K562 (cell line): ENCODE measurements around the gene VARS1. TPM values are rescaled to one million over a fixed set of nuclear protein-coding genes. Genes with fewer than 3 reads are reported as not detected.

Experiments
- DIDO1 ChIP-seq: fragments of 450-650 bp; IDR thresholded peaks from 2 replicates; pipeline ENCODE4 v1.6.1; 2016; ENCODE audit warnings: low read depth, missing biosample characterization, missing genetic modification characterization
- ILK ChIP-seq: fragments of 450-650 bp; IDR thresholded peaks from 2 replicates; pipeline ENCODE4 v1.6.1; 2016; ENCODE audit warnings: missing genetic modification characterization, low read depth, mild to moderate bottlenecking, missing compliant biosample characterization, moderate library complexity, borderline replicate concordance
- MYNN ChIP-seq, 2 experiments: sonication (generic); formaldehyde crosslinking in 1 of 2; IDR thresholded peaks; 2 replicates each; pipeline versions ENCODE4 v1.5.0 to v1.6.1; 2016 to 2020; ENCODE audit warnings: antibody characterized with exemption in 1 of 2, missing genetic modification reagents in 1 of 2
- NCOA4 ChIP-seq: fragments of 450-650 bp; IDR thresholded peaks from 2 replicates; pipeline ENCODE4 v1.6.1; 2018; ENCODE audit warnings: mild to moderate bottlenecking; ENCODE audit not compliant: partially characterized antibody
- PHF20 ChIP-seq: fragments of 450-650 bp; IDR thresholded peaks from 2 replicates; pipeline ENCODE4 v1.6.1; 2018; ENCODE audit not compliant: partially characterized antibody
- POLR2G ChIP-seq: fragments of 200-400 bp; formaldehyde crosslinking; IDR thresholded peaks from 2 replicates; pipeline ENCODE4 v1.6.1; 2017; ENCODE audit warnings: low read depth, mild to moderate bottlenecking, antibody characterized with exemption, low read length, moderate library complexity
- RFX1 ChIP-seq: fragments of 450-650 bp; IDR thresholded peaks from 2 replicates; pipeline ENCODE4 v1.6.1; 2016; ENCODE audit warnings: mild to moderate bottlenecking, moderate library complexity
- STAT5B ChIP-seq: fragments of 250-450 bp; sonication (Bioruptor Pico); IDR thresholded peaks from 2 replicates; pipeline ENCODE4 v1.8.0; 2021; ENCODE audit warnings: mild to moderate bottlenecking, inconsistent platforms
- TAL1 ChIP-seq: fragments of 450-650 bp; IDR thresholded peaks from 2 replicates; pipeline ENCODE4 v1.6.1; 2016; ENCODE audit warnings: mild to moderate bottlenecking
- YY1 ChIP-seq, 3 experiments: IDR thresholded peaks; 2 replicates each; pipeline ENCODE4 v1.6.1; 2011; ENCODE audit warnings: low read length in 2 of 3, mild to moderate bottlenecking in 2 of 3, moderate library complexity in 2 of 3, borderline replicate concordance in 1 of 3, control low read depth in 1 of 3, low read depth in 1 of 3; ENCODE audit not compliant: insufficient read depth in 3 of 3, insufficient replicate concordance in 2 of 3, control insufficient read depth in 1 of 3, insufficient read length in 1 of 3; ENCODE audit errors: extremely low read depth in 1 of 3
- polyA plus RNA-seq, 8 experiments: library from polyadenylated mRNA; depleted of rRNA in 4 of 8; stranded (reverse) in 5 of 8; unstranded in 3 of 8; fragments of >200 nt; fragmentation: Nextera tagmentation in 2 of 8; fragmentation: Illumina TruSeq in 1 of 8; extraction: Ambion mirVana in 2 of 8; extraction: Trizol in 1 of 8; gene quantifications; 2 replicates each; pipeline versions ENCODE4 v1.2.1 to v1.2.3, GENCODE V29; 2011 to 2014; ENCODE audit warnings: inconsistent platforms in 1 of 8, missing spikeins in 1 of 8
- total RNA-seq, 7 experiments: library from RNA; depleted of rRNA in 6 of 7; stranded (reverse); fragments of >200 nt in 6 of 7; fragmentation: Illumina TruSeq in 2 of 7; extraction: Trizol in 2 of 7; gene quantifications; 2 replicates each; pipeline versions ENCODE4 v1.2.1 to v1.2.3, GENCODE V29; 2011 to 2021; ENCODE audit warnings: low replicate concordance in 1 of 7
- TF ChIP-seq, protein P1 (sequence below): fragments of 450-650 bp; formaldehyde crosslinking; IDR thresholded peaks from 2 replicates; pipeline ENCODE4 v1.4.0; 2022; ENCODE audit warnings: mild to moderate bottlenecking, moderate library complexity
- TF ChIP-seq, protein P2 (sequence below): fragments of 450-650 bp; conservative IDR thresholded peaks from 2 replicates; pipeline ENCODE4 v1.6.1; 2016; ENCODE audit warnings: missing genetic modification characterization, low read depth, mild to moderate bottlenecking, control low read depth, missing compliant biosample characterization
- TF ChIP-seq, protein P3 (sequence below), 2 experiments: IDR thresholded peaks; 2 replicates each; pipeline ENCODE4 v1.6.1; 2012; ENCODE audit warnings: improper control_type of control experiment in 2 of 2, low read depth in 2 of 2, low read length in 2 of 2, borderline replicate concordance in 1 of 2
- TF ChIP-seq, protein P4 (sequence below): sonication (generic); formaldehyde crosslinking; IDR thresholded peaks from 2 replicates; pipeline ENCODE4 v1.8.0; 2022; ENCODE audit warnings: mild to moderate bottlenecking, missing genetic modification reagents
- TF ChIP-seq, protein P5 (sequence below): sonication (generic); formaldehyde crosslinking; IDR thresholded peaks from 2 replicates; pipeline ENCODE4 v1.8.0; 2023; ENCODE audit warnings: mild to moderate bottlenecking, missing genetic modification reagents

VARS1 gene
- total and polyA plus RNA-seq, 9 of the 15 experiments (the other 6 are each of a cell fraction or from before 2014, with no cell fraction given) = 2.9 to 488 (median 130) TPM

DNA sequence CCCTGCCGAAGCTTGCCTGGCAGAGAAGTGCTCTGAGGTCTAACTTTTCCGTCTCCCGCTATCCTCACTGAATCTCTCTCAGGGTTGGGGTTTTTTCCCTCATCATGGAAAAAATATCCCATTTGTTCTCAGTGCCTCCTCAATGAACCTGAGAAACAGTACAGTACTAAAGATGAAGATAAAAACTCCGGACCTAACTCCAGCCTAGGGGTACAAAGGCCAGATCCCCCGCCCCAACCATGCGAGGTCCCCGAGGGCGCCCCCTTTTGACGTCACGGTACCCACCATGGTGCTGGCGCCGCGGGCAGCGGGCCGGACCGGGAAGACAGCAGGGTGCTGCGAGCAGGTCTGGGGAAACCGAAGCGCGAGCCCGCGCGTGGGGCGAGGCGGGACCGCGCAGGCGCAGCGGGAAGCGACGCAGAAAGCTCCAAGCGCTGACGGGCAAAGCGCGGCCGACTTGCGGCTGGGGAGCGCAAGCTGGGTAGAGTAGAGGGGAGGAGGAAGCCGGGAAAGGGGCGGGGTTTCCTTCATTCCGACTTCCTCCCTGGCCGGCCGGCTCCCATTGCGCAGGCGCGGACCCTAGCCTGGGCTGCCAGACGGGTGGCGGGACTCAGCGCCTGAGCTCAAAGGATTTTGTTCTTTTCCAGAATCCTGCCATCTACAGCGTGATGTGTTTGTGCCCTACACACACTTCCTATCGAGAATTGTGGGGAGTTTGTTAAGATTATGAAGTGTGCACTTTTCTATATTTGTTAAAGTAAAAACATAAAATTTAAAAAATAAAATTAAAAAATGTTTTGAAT is 11.1 kb upstream of the VARS1 start, which contains the start of gene LSM2 (continued):
- peak; percentile 97 for TF ChIP-seq POLR2G
- TF ChIP-seq PHF20 = peak; percentile 100
- TF ChIP-seq, protein P1, sequence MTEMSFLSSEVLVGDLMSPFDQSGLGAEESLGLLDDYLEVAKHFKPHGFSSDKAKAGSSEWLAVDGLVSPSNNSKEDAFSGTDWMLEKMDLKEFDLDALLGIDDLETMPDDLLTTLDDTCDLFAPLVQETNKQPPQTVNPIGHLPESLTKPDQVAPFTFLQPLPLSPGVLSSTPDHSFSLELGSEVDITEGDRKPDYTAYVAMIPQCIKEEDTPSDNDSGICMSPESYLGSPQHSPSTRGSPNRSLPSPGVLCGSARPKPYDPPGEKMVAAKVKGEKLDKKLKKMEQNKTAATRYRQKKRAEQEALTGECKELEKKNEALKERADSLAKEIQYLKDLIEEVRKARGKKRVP (CRISPR knock-in tag) = peak; percentile 13
- TF ChIP-seq, protein P2, sequence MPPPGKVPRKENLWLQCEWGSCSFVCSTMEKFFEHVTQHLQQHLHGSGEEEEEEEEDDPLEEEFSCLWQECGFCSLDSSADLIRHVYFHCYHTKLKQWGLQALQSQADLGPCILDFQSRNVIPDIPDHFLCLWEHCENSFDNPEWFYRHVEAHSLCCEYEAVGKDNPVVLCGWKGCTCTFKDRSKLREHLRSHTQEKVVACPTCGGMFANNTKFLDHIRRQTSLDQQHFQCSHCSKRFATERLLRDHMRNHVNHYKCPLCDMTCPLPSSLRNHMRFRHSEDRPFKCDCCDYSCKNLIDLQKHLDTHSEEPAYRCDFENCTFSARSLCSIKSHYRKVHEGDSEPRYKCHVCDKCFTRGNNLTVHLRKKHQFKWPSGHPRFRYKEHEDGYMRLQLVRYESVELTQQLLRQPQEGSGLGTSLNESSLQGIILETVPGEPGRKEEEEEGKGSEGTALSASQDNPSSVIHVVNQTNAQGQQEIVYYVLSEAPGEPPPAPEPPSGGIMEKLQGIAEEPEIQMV = peak; percentile 97
- TF ChIP-seq, protein P3, sequence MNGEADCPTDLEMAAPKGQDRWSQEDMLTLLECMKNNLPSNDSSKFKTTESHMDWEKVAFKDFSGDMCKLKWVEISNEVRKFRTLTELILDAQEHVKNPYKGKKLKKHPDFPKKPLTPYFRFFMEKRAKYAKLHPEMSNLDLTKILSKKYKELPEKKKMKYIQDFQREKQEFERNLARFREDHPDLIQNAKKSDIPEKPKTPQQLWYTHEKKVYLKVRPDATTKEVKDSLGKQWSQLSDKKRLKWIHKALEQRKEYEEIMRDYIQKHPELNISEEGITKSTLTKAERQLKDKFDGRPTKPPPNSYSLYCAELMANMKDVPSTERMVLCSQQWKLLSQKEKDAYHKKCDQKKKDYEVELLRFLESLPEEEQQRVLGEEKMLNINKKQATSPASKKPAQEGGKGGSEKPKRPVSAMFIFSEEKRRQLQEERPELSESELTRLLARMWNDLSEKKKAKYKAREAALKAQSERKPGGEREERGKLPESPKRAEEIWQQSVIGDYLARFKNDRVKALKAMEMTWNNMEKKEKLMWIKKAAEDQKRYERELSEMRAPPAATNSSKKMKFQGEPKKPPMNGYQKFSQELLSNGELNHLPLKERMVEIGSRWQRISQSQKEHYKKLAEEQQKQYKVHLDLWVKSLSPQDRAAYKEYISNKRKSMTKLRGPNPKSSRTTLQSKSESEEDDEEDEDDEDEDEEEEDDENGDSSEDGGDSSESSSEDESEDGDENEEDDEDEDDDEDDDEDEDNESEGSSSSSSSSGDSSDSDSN (IDR thresholded peaks at IDR 0.05; ENCODE audit: borderline replicate concordance in 1 of 2, low read depth in 2 of 2, low read length in 2 of 2) = peak; percentile 59 to 73; a peak in 3 of 4 replicates
- peak in 2 of 3 experiments; percentile 80 to 82 for TF ChIP-seq YY1 (IDR thresholded peaks at IDR 0.05; ENCODE audit: borderline replicate concordance in 1 of 3, control insufficient read depth in 1 of 3, extremely low read depth in 1 of 3, insufficient read depth in 3 of 3, insufficient read length in 1 of 3, insufficient replicate concordance in 2 of 3, low read depth in 1 of 3, low read length in 2 of 3)
- peak; percentile 78 for TF ChIP-seq DIDO1 (tag)
- TF ChIP-seq RFX1 = no peak
- no peak for TF ChIP-seq ILK (tag)
- TF ChIP-seq STAT5B (CRISPR knock-in tag) = no peak
- TF ChIP-seq MYNN (IDR thresholded peaks at IDR 0.05) = peak; percentile 53; the same call in 1 of the 2 replicates
- TF ChIP-seq MYNN (CRISPR knock-in tag; IDR thresholded peaks at IDR 0.05) = no peak
- no peak for TF ChIP-seq NCOA4
- TF ChIP-seq TAL1 = peak; percentile 18; the same call in 1 of the 2 replicates
- TF ChIP-seq, protein P4, sequence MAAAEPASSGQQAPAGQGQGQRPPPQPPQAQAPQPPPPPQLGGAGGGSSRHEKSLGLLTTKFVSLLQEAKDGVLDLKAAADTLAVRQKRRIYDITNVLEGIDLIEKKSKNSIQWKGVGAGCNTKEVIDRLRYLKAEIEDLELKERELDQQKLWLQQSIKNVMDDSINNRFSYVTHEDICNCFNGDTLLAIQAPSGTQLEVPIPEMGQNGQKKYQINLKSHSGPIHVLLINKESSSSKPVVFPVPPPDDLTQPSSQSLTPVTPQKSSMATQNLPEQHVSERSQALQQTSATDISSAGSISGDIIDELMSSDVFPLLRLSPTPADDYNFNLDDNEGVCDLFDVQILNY (CRISPR knock-in tag) = no peak
- TF ChIP-seq, protein P5, sequence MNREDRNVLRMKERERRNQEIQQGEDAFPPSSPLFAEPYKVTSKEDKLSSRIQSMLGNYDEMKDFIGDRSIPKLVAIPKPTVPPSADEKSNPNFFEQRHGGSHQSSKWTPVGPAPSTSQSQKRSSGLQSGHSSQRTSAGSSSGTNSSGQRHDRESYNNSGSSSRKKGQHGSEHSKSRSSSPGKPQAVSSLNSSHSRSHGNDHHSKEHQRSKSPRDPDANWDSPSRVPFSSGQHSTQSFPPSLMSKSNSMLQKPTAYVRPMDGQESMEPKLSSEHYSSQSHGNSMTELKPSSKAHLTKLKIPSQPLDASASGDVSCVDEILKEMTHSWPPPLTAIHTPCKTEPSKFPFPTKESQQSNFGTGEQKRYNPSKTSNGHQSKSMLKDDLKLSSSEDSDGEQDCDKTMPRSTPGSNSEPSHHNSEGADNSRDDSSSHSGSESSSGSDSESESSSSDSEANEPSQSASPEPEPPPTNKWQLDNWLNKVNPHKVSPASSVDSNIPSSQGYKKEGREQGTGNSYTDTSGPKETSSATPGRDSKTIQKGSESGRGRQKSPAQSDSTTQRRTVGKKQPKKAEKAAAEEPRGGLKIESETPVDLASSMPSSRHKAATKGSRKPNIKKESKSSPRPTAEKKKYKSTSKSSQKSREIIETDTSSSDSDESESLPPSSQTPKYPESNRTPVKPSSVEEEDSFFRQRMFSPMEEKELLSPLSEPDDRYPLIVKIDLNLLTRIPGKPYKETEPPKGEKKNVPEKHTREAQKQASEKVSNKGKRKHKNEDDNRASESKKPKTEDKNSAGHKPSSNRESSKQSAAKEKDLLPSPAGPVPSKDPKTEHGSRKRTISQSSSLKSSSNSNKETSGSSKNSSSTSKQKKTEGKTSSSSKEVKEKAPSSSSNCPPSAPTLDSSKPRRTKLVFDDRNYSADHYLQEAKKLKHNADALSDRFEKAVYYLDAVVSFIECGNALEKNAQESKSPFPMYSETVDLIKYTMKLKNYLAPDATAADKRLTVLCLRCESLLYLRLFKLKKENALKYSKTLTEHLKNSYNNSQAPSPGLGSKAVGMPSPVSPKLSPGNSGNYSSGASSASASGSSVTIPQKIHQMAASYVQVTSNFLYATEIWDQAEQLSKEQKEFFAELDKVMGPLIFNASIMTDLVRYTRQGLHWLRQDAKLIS = peak; percentile 84; the same call in 1 of the 2 replicates
